HFFc6 (cell line): Measurements from ENCODE around the gene PTPRD. TPM values are rescaled to one million over a fixed set of nuclear protein-coding genes. Genes with fewer than 3 reads are reported as not detected.

ENCODE experiments used
- DNase-seq: peaks from one replicate; pipeline ENCODE4 v3.0.0-alpha.2; 2018
- H3K27ac Mint-ChIP-seq: 2 replicates; pipeline ENCODE4 v1.8.0; 2020; ENCODE audit warnings: mild to moderate bottlenecking, mixed read lengths
- H3K27me3 Mint-ChIP-seq: 2 replicates; pipeline ENCODE4 v1.8.0; 2021; ENCODE audit warnings: mild to moderate bottlenecking, moderate library complexity, mixed read lengths; ENCODE audit not compliant: insufficient read depth
- H3K36me3 Mint-ChIP-seq: 2 replicates; pipeline ENCODE4 v1.8.0; 2021; ENCODE audit warnings: low read depth, mixed read lengths
- H3K4me1 Mint-ChIP-seq: 2 replicates; pipeline ENCODE4 v1.8.0; 2020; ENCODE audit warnings: low read depth, mixed read lengths
- H3K4me3 Mint-ChIP-seq: 2 replicates; pipeline ENCODE4 v1.8.0; 2020; ENCODE audit warnings: mild to moderate bottlenecking, moderate library complexity, mixed read lengths
- H3K9me3 Mint-ChIP-seq: 2 replicates; pipeline ENCODE4 v1.8.0; 2020; ENCODE audit warnings: mild to moderate bottlenecking, mixed read lengths
- total RNA-seq, 6 experiments: library from RNA; stranded (reverse); fragmentation: NEBNext Ultra II Directional; extraction: Animal tissue kit (Norgen Biotek cat#: 25700); gene quantifications; 2 replicates in 1 of 6; 3 replicates in 5 of 6; pipeline ENCODE4 v1.2.3, GENCODE V29; 2021
- TF ChIP-seq, protein P1 (sequence below): fragments of 200-600 bp; sonication (generic); IDR thresholded peaks from 2 replicates; pipeline ENCODE4 v1.5.0; 2021; ENCODE audit warnings: antibody characterized with exemption, mild to moderate bottlenecking

PTPRD gene
- total RNA-seq, 6 experiments from 2014 or later: not detected

DNA sequence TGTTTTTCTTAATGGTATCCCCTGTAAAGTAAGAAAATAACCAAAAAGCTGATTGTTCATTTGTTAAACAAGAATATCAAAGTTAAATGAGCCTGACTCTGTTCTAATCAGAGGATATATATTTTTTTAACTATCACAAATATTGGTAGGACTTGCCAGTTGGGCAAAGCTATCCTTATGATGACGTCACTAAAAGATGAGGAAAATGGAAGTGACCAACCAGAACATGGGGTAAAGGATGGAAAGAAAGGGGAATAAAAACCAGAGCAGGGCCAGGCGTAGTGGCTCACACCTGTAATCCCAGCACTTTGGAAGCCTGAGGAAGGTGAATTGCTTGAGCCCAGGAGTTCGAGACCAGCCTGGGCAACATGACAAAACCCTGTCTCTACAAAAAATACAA is 2001.6 kb downstream of the PTPRD start:
- Mint-ChIP-seq H3K36me3 (no peaks in the 10 kb centered on the region), H3K4me3 (no peak overlapping the region), H3K4me1 (no peaks in the 10 kb centered on the region), H3K9me3 (peaks cover 29% of the 10 kb centered on the region), H3K27me3 (no peaks in the 10 kb centered on the region), H3K27ac (no peak overlapping the region)
- TF ChIP-seq, protein P1, sequence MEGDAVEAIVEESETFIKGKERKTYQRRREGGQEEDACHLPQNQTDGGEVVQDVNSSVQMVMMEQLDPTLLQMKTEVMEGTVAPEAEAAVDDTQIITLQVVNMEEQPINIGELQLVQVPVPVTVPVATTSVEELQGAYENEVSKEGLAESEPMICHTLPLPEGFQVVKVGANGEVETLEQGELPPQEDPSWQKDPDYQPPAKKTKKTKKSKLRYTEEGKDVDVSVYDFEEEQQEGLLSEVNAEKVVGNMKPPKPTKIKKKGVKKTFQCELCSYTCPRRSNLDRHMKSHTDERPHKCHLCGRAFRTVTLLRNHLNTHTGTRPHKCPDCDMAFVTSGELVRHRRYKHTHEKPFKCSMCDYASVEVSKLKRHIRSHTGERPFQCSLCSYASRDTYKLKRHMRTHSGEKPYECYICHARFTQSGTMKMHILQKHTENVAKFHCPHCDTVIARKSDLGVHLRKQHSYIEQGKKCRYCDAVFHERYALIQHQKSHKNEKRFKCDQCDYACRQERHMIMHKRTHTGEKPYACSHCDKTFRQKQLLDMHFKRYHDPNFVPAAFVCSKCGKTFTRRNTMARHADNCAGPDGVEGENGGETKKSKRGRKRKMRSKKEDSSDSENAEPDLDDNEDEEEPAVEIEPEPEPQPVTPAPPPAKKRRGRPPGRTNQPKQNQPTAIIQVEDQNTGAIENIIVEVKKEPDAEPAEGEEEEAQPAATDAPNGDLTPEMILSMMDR: no peak
- DNase-seq: no peak

DNA sequence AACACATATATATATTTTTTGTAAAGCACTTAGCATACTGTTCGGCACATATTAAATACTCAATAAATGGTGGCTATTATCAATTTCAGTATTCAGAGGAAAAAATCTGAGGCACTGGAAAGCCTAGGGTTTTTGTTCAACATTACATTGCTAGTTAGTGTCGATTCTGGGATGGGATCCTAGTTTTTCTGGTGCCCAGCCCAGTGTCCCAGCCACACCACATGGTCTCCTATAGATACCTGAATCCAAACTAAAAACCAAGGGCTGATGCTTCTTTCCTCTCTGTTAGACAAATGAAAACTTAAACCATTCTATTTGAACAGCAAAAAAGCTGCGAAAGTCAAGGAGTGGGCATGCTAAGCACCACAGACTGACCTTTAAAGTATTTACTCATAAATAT is 2002.5 kb downstream of the PTPRD start:
- Mint-ChIP-seq H3K27me3 (no peaks in the 10 kb centered on the region), H3K9me3 (peaks cover 29% of the 10 kb centered on the region), H3K27ac (no peak overlapping the region), H3K4me1 (no peaks in the 10 kb centered on the region), H3K36me3 (no peaks in the 10 kb centered on the region), H3K4me3 (no peak overlapping the region)
- no peak for DNase-seq
- TF ChIP-seq, protein P1: no peak

DNA sequence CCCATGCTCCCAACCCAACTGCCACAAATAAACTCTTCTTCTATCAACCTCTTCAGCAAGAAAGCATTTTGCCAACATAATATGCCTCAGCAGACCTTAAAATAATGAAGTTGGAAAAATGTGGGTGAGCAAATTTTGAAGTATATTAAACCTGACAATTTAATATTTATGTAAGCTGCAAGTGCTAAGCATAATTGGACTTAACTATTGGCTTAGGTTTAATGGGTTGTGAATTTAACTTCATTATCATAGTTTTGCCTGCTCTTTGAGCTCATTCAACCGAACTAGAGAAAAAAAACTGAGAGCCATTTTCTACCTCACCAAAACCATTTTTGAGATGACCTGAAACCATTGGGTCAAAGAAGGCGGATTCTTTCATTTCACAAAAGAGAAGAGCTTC is 2007.7 kb downstream of the PTPRD start:
- no peaks in the 10 kb centered on the region for H3K27me3 Mint-ChIP-seq
- H3K27ac Mint-ChIP-seq: no peak overlapping the region
- H3K4me1 Mint-ChIP-seq: no peaks in the 10 kb centered on the region
- TF ChIP-seq, protein P1: no peak
- no peak for DNase-seq
- H3K36me3 Mint-ChIP-seq: no peaks in the 10 kb centered on the region
- peaks cover 11% of the 10 kb centered on the region for H3K9me3 Mint-ChIP-seq
- H3K4me3 Mint-ChIP-seq: no peak overlapping the region

DNA sequence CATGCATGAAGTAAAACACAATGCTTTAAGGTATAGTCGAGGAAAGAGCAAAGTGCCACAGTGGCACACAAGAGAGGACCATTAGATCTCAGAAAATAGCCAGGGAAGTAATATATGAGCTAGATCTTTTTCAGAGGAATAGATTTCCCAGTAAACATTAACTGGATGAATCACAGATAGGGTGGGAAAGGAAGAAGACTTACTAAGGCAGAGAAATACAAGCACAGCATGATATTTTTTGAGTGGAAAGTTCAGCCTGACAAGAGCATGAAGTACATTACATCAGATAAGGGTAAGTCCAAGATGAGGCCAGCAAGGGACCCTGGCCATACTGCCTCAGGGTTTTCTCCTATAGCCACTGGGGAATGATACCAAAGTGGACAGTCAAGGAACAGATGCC is 2008.6 kb downstream of the PTPRD start:
- H3K4me3 Mint-ChIP-seq: no peak overlapping the region
- peaks cover 2% of the 10 kb centered on the region; the same call in 1 of the 2 replicates for H3K36me3 Mint-ChIP-seq
- no peak for DNase-seq
- no peaks in the 10 kb centered on the region for H3K27me3 Mint-ChIP-seq
- TF ChIP-seq, protein P1: no peak
- H3K4me1 Mint-ChIP-seq: no peaks in the 10 kb centered on the region
- H3K9me3 Mint-ChIP-seq: peaks cover 12% of the 10 kb centered on the region
- no peak overlapping the region for H3K27ac Mint-ChIP-seq

DNA sequence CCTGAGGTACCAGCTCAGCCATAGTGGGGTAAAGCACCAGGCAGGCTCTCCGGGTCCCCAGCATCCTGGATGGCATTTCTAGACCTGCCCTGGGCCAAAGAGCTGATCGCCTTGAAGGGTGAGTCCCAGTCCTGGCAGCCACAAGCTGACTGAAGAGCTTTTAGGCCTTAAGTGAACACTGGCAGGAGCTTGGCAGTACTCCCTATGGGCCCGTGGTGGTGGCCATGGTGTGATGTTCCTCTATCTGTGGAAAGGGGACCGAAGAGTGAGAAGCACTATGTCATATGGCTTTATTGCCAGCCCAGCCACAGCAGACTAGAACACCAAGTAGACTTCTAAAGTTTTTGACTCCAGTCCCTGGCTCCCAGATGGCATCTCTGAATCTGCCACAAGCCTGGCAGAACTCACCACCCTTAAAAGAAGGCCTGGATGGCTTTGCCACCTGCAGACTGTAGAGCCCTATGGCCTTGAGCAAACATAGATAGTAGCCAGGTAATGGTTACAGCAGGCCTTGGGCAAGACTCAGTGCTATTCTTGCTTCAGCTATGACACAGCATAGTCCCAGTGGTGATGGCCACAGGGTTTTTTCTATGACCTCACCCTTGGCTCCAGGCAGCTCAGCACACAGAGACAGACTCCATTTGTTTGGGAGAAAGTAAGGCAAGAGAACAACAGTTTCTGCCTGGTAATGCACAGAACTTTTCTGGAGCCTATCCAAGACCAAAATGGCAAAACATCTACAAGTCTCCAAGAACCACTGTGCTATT is 2011.7 kb downstream of the PTPRD start:
- no peak overlapping the region for H3K4me3 Mint-ChIP-seq
- DNase-seq: no peak
- H3K9me3 Mint-ChIP-seq: peaks cover 10% of the 10 kb centered on the region
- H3K4me1 Mint-ChIP-seq: no peaks in the 10 kb centered on the region
- TF ChIP-seq, protein P1: no peak
- H3K27ac Mint-ChIP-seq: no peak overlapping the region
- no peaks in the 10 kb centered on the region for H3K27me3 Mint-ChIP-seq
- peaks cover 4% of the 10 kb centered on the region; the same call in 1 of the 2 replicates for H3K36me3 Mint-ChIP-seq
